Spleen (tissue), 7 donors: ENCODE data around the gene RSPH1.

Source experiments
- CTCF ChIP-seq, 11 experiments: fragments of 200-600 bp in 7 of 11; fragments of 450-650 bp in 4 of 11; sonication (generic) in 4 of 11; IDR thresholded peaks in 8 of 11; conservative IDR thresholded peaks in 3 of 11; 1 replicate in 7 of 11; 2 replicates in 4 of 11; pipeline versions ENCODE4 v1.4.0 to v1.8.0; 2016 to 2021; ENCODE audit warnings: antibody characterized with exemption in 11 of 11, inconsistent platforms in 4 of 11, mild to moderate bottlenecking in 1 of 11
- POLR2A ChIP-seq, 3 donors: fragments of 450-650 bp; IDR thresholded peaks; one replicate each; pipeline ENCODE4 v1.5.1; 2017; ENCODE audit warnings: antibody characterized with exemption in 3 of 3, mild to moderate bottlenecking in 1 of 3
- donor health status: DM: no; HTN: no; CAD: no; lungs with moderate emphysema.
- donor health status: DM: no; HTN: no; CAD: no.
- donor health status: DM: no; HTN: no; CAD: no.

GRCh38 chr21:42460391-42461184 is 35.4 kb downstream of the RSPH1 start:
- TF ChIP-seq CTCF (IDR thresholded peaks at IDR 0.05 in 8 of 11, conservative IDR thresholded peaks at IDR 0.05 in 3 of 11), result no peak
- no peak for TF ChIP-seq POLR2A (IDR thresholded peaks at IDR 0.05)
